ENCODE data around the gene PCBP3.

DNA sequence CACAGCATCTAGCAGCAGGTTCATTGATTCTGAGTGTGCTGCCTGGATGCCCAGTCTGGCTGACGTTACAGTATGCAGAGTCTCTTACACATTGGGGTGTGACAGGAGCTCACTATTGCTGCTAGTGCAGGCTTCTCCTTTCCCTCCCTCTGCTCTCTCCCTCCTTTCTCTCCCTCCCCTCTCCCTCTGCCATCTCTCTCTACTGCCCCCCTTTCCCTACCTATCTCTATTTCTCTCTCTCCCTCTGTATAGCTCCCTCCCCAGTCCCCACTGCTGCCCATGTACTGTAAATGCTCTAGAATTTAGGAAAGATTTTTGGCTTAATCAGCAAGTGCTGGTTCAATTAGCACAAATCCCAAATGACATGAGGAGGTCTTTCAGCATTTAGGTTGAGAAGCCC, 62.8 kb downstream of the PCBP3 start:
- TF ChIP-seq CTCF (conservative IDR thresholded peaks at IDR 0.05) (no peak), ZFX (IDR thresholded peaks at IDR 0.05) (no peak)

Measured in C4-2B (cell line).